GM19240 (cell line): ENCODE results near the gene APP.

ENCODE experiments used
- DNase-seq: peaks from one replicate; pipeline ENCODE4 v3.0.0; 2011; ENCODE audit warnings: low spot score; ENCODE audit not compliant: insufficient read length

Gene APP

GRCh38 chr21:25980710-25981109 is 189.9 kb downstream of the APP start:
- DNase-seq: no peak

- no peak for DNase-seq
Measured at GRCh38 chr21:25979845-25980616, 190.5 kb downstream of the APP start.

GRCh38 chr21:25977068-25977611 is 193.4 kb downstream of the APP start:
- DNase-seq: no peak

GRCh38 chr21:25974964-25975363 is 195.6 kb downstream of the APP start:
- no peak for DNase-seq

DNA sequence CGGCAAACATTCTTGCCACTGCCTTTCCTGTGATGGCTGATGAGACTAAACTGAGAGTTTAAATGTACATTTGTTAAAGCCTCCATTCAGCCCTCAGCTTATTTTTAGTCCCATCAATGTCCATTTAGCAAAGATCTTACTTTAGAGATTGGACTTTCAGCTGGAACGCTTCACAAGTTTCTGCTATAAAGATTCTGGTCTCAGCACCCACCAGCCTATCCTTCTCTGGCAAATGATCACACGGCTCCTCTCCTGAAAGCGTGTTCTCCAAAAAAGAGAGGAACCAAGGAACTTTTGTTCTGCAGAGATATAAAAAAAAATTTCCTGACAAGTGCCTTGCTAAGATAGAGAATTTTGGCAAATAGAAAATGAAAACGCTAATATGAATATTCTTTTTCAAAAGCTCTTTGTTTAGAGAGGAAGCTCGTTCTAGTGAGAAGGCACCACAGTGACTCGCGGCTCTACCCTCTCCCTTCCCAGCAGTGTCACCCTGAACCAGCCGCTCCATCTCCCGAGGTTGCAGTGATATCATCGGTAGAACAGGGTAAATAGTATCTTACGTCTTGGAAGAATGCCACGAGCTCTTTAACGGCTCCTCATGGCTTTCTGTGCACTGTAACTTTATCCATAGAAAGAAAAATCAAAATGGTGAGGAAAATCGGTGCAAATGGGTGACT is 200.2 kb downstream of the APP start:
- DNase-seq: no peak

DNA sequence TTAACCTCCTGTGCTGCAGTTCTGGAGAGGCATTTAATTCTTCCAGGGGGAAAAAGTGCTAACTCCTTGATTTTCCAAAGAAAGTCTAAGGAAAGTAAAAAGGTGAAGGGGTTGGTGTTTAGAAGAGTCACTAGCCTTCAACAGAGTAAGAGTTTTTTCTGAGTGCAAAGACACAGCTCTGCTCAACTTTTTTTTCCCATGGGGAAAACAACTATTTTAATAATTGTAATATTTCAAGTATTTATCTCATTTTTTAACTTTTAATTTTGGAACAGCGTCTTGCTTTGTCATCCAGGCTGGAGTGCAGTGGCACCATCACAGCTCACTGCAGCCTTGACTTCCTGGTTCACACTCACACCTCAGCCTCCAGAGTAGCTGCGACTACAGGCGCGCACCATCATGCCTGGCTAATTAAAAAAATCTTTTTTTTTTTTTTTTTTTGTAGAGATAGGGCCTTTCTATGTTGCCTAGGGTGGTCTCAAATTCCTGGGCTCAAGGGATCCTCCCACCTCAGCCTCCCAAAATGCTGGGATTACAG is 202.6 kb downstream of the APP start:
- no peak for DNase-seq

GRCh38 chr21:25967181-25967900 is 203.2 kb downstream of the APP start:
- peak; percentile 9 for DNase-seq

- no peak for DNase-seq
Measured at GRCh38 chr21:25965951-25966707, 204.4 kb downstream of the APP start.

DNA sequence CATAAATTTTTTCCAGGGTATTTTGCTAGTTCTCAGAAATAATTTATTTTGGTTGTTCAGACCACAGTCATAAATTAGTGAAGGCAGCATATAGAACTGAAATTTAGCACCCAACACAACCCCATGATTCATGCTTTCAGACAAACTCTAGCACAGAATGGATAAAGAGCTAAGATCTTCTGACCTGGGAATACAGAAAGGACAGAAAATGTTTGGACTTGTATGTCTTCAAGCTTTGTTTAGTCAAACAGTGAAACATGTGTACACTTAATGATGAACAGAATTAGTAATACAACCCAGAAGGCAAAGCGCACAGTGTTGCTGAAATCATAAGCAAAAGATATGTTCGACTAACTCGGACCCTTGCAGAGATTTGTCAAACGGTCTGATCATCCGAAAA is 205.6 kb downstream of the APP start:
- DNase-seq: no peak

DNA sequence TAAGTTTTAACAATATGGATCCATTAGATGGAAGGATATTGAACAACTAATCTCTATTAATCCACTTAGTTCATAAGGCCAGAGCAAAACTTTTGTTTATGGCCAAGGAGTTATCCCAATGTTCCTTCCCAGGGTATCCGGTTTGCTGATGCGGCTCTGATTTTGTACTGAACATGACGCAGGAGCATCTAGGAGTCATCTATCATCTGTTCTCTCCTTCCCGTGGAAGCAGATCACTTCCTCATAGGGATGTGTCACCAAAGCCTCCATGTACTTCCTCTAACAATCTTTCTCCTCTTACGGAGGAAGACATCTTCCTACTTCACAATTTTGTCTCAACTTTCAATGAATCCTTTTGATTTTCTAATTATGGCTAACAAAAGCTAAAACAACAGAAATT is 206.6 kb downstream of the APP start:
- no peak for DNase-seq

- no peak for DNase-seq
Measured at GRCh38 chr21:25963181-25963580, 207.4 kb downstream of the APP start.

GRCh38 chr21:25961042-25961441 is 209.5 kb downstream of the APP start:
- no peak for DNase-seq

DNA sequence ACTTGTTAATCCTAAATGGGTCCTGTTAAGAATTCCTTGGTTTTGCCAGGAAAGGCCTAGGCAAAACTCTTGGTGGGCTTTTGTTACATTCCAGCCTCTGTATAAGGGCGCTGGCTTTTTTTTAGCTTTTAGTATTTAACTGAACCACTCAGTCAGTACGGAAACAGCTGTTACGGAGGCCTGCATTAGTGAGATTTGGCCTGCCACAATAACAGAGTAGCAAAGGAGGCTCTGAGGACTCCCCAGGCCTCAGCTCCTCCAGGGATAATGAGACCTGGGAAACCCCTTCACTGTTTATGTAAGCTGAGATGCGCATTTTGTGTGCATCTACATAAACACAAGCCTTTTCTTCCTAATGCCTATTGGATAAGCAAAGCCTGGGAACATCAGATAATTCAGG is 210.2 kb downstream of the APP start:
- DNase-seq: no peak

GRCh38 chr21:25959799-25960198 is 210.8 kb downstream of the APP start:
- DNase-seq: no peak

DNA sequence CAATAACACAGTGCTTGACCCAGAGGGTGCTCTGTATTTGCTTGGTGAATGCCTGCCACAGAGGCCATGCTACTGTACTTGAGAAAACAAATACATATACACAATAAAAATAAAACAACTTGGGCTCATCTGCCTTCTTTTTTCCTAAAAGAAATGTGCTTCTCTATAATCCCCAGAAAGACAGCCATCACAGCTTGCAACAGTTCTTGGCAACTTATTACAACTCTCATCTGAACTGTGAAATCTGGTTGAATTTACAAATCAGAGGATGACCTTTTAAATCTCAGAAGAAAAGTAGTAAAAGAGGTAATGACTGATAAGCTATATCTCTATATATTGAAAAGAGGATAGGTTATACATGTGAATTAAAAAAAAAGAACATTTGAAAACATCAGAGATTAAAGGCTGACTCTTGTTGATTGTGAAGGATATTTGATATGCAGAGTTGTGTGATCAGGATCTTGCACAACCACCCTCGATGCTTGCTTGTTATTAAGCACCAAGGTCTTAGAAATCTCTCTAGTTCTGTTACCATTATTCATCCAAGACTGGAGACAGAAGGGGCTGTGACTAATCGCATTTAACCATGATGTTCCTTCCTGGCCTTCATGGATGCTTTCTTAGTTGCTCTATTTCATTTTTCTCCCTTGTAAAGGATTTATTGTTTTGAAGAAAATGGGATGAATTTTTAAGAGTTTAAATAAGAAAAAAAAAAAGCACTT is 213.4 kb downstream of the APP start:
- no peak for DNase-seq

GRCh38 chr21:25955646-25956045 is 214.9 kb downstream of the APP start:
- no peak for DNase-seq

- DNase-seq: no peak
Measured at GRCh38 chr21:25953659-25954058, 216.9 kb downstream of the APP start.

- DNase-seq: no peak
Measured at GRCh38 chr21:25953196-25953595, 217.4 kb downstream of the APP start.

- no peak for DNase-seq
Measured at GRCh38 chr21:25952306-25952705, 218.3 kb downstream of the APP start.

- no peak for DNase-seq
Measured at GRCh38 chr21:25949701-25950100, 220.9 kb downstream of the APP start.
